ENCODE measurements around the gene CXCL16. TPM values are rescaled to one million over a fixed set of nuclear protein-coding genes. Genes with fewer than 3 reads are reported as not detected.

CXCL16 gene
- total and polyA plus RNA-seq, 2 of the 13 experiments (the other 11 are each of a cell fraction or from before 2014, with no cell fraction given): 9.4 to 101 TPM

DNA sequence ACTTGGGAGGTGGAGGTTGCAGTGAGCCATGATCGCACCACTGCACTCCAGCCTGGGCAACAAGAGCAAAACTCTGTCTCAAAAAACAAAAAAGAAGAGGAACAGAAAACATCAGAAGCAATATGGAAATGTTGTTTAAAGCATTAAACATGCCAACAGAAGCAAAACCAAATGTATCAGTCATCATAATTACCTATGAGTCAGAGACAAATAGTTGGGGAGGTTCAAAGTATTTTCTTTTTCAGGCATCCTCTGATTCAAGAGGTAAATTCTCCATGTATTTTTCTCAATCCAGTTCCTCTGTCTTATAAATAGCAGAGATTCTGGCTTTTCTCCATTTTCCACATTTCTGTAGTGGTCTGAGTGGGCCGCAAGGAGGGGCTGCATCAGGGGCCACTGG, 29.9 kb upstream of the CXCL16 start:
- BruUV-seq (replicated peaks): no TSS peak
- Histone ChIP-seq H3K79me2 (ENCODE audit: insufficient read depth, low read length) (peaks cover 27% of the 10 kb centered on the region), H3K9me3 (ENCODE audit: low read length) (no peaks in the 10 kb centered on the region), H3K4me3 (replicated peaks in 1 of 3; ENCODE audit: insufficient read depth in 1 of 3, low read depth in 2 of 3, low read length in 3 of 3) (no peak overlapping the region), H4K20me1 (ENCODE audit: insufficient read depth, low read length) (no peaks in the 10 kb centered on the region; the same call in 1 of the 2 replicates), H3K27ac (ENCODE audit: extremely low read length, insufficient read depth, low read length) (peak overlapping the region; percentile 38), H3K36me3 (replicated peaks in 1 of 2; ENCODE audit: control insufficient read depth in 1 of 2, insufficient read depth in 2 of 2, low read length in 2 of 2) (no peaks in the 10 kb centered on the region; a peak in 1 of 5 replicates), H3K4me2 (ENCODE audit: low read depth, low read length) (peak overlapping the region; percentile 27; the same call in 1 of the 2 replicates), H3K9ac (ENCODE audit: insufficient read depth, low read depth, low read length) (no peak overlapping the region), H3K4me1 (ENCODE audit: insufficient read depth, low read length) (peaks cover 62% of the 10 kb centered on the region), H2AFZ (ENCODE audit: low read length) (no peak overlapping the region), H3K27me3 (ENCODE audit: control insufficient read depth in 1 of 2, insufficient read depth in 2 of 2, low read length in 2 of 2) (no peaks in the 10 kb centered on the region; a peak in 1 of 5 replicates)
- CTCF ChIA-PET (ENCODE audit: low intra/inter-chr PET ratio, low total read pairs): no interaction called here
- in situ Hi-C loops (cut with HindIII; ENCODE audit: extremely low pct_ligation_motif_present, low pct_unique_long_range_greater_than_20kb): no loop called here
- TF ChIP-seq ZNF232 (CRISPR knock-in tag; IDR thresholded peaks at IDR 0.05; ENCODE audit: borderline replicate concordance) (no peak), CREB1 (IDR thresholded peaks at IDR 0.05) (peak; percentile 29; the same call in 1 of the 2 replicates), CREB1 (CRISPR knock-in tag; IDR thresholded peaks at IDR 0.05) (0 out of 2 replicates have a peak, but pooled peaks have one; percentile 24), MAFK (conservative IDR thresholded peaks at IDR 0.05 in 1 of 2, IDR thresholded peaks at IDR 0.05 in 1 of 2; ENCODE audit: low read length in 2 of 2) (peak; percentile 59 to 61), MAFF (IDR thresholded peaks at IDR 0.05; ENCODE audit: low read depth, low read length) (peak; percentile 70), HNRNPL (IDR thresholded peaks at IDR 0.05; ENCODE audit: low read depth, low read length) (no peak)
- POLR2A ChIA-PET: interaction anchor here (1.4 to 13.3 kb wide), 2 partner anchors 19 to 38 kb away, joined by 5 to 317 read pairs; partner anchors contain the start of genes GLTPD2, MED11 and VMO1
- intact Hi-C loops (cut with micrococcal nuclease; ENCODE audit: unreplicated experiment): loop anchor here (5.0 kb wide), 1 partner anchor 37 kb away; the partner anchor contains the start of gene MED11
- ATAC-seq (no peak), FAIRE-seq (no peak), DNase-seq (ENCODE audit: low spot score) (peak; percentile 43)
- 93% methylated on average over 2 of the region's 2 CpGs for WGBS (ENCODE audit: low lambda C conversion rate)

DNA sequence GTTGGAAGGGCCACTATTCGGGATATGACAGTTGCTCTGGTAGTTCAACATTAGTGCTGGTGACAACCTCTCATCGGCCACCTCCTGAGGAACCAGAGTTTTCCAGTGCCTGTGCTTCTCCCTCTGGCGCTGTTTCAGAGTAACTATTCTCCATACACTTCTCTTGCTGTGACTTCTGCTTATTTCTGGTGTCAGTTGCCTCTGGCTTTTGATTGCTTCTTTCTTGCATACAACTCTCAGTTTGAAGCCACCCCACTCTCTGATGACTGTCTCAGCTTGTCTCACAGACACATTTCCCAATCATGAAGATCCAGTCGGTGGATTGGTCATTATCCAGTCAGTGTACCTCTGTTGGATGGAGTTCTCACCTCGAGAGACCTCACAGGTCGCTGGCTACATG, 28.6 kb upstream of the CXCL16 start:
- Histone ChIP-seq H3K27me3 (ENCODE audit: control insufficient read depth in 1 of 2, insufficient read depth in 2 of 2, low read length in 2 of 2) (no peaks in the 10 kb centered on the region; a peak in 1 of 5 replicates), H3K4me3 (replicated peaks in 1 of 3; ENCODE audit: insufficient read depth in 1 of 3, low read depth in 2 of 3, low read length in 3 of 3) (no peak overlapping the region), H3K9me3 (ENCODE audit: low read length) (no peaks in the 10 kb centered on the region), H3K4me1 (ENCODE audit: insufficient read depth, low read length) (peaks cover 51% of the 10 kb centered on the region), H3K79me2 (ENCODE audit: insufficient read depth, low read length) (peaks cover 20% of the 10 kb centered on the region), H4K20me1 (ENCODE audit: insufficient read depth, low read length) (no peaks in the 10 kb centered on the region), H3K36me3 (replicated peaks in 1 of 2; ENCODE audit: control insufficient read depth in 1 of 2, insufficient read depth in 2 of 2, low read length in 2 of 2) (no peaks in the 10 kb centered on the region; a peak in 1 of 5 replicates), H2AFZ (ENCODE audit: low read length) (peak overlapping the region; percentile 22), H3K9ac (ENCODE audit: insufficient read depth, low read depth, low read length) (no peak overlapping the region), H3K4me2 (ENCODE audit: low read depth, low read length) (no peak overlapping the region), H3K27ac (ENCODE audit: extremely low read length, insufficient read depth, low read length) (peak overlapping the region; percentile 20)
- no TSS peak for BruUV-seq (replicated peaks)
- CTCF ChIA-PET (ENCODE audit: low intra/inter-chr PET ratio, low total read pairs): no interaction called here
- WGBS (ENCODE audit: low lambda C conversion rate): 82% methylated on average over 6 of the region's 6 CpGs
- TF ChIP-seq CBX5 (CRISPR knock-in tag; IDR thresholded peaks at IDR 0.05; ENCODE audit: borderline replicate concordance) (no peak), ZNF547 (CRISPR knock-in tag; IDR thresholded peaks at IDR 0.05) (no peak), GZF1 (CRISPR knock-in tag; IDR thresholded peaks at IDR 0.05) (no peak), RAD51 (IDR thresholded peaks at IDR 0.05; ENCODE audit: borderline replicate concordance) (no peak), FOSL1 (CRISPR knock-in tag; IDR thresholded peaks at IDR 0.05; ENCODE audit: borderline replicate concordance) (no peak), TBP (CRISPR knock-in tag; IDR thresholded peaks at IDR 0.05) (no peak), ZNF160 (CRISPR knock-in tag; IDR thresholded peaks at IDR 0.05) (no peak), ZSCAN9 (CRISPR knock-in tag; IDR thresholded peaks at IDR 0.05; ENCODE audit: borderline replicate concordance) (no peak), ZNF431 (CRISPR knock-in tag; IDR thresholded peaks at IDR 0.05; ENCODE audit: borderline replicate concordance, low read depth) (no peak)
- TF ChIP-seq, protein P1, sequence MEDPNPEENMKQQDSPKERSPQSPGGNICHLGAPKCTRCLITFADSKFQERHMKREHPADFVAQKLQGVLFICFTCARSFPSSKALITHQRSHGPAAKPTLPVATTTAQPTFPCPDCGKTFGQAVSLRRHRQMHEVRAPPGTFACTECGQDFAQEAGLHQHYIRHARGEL (CRISPR knock-in tag; IDR thresholded peaks at IDR 0.05): no peak
- intact Hi-C loops (cut with micrococcal nuclease; ENCODE audit: unreplicated experiment) (no loop called here), in situ Hi-C loops (cut with HindIII; ENCODE audit: extremely low pct_ligation_motif_present, low pct_unique_long_range_greater_than_20kb) (no loop called here)
- POLR2A ChIA-PET: no interaction called here
- FAIRE-seq: no peak
- no peak for DNase-seq (ENCODE audit: low spot score)
- ATAC-seq: no peak

All from HepG2 (cell line).